Type B pancreatic cell (in vitro differentiated cells): Measurements from ENCODE around the gene AKAP10. TPM values are rescaled to one million over a fixed set of nuclear protein-coding genes. Genes with fewer than 3 reads are reported as not detected.
"Not testable (repeated sequence)": the region's sequence is repeated elsewhere in the genome, so short reads cannot be mapped to it uniquely, and the experiment has no call there.

Source experiments
- DNase-seq: peaks from one replicate; pipeline ENCODE4 v3.0.0; 2021; ENCODE audit warnings: mixed read lengths; ENCODE audit not compliant: unreplicated experiment; ENCODE audit errors: extremely low spot score
- H3K27ac Mint-ChIP-seq: 2 replicates; pipeline ENCODE4 v1.8.0; 2021; ENCODE audit warnings: mild to moderate bottlenecking, mixed read lengths
- H3K27me3 Mint-ChIP-seq: 2 replicates; pipeline ENCODE4 v1.8.0; 2021; ENCODE audit warnings: mixed read lengths
- H3K36me3 Mint-ChIP-seq: 2 replicates; pipeline ENCODE4 v1.8.0; 2021; ENCODE audit warnings: mixed read lengths
- H3K4me1 Mint-ChIP-seq: one replicate; pipeline ENCODE4 v1.8.0; 2021; ENCODE audit warnings: mixed read lengths; ENCODE audit not compliant: unreplicated experiment
- H3K4me3 Mint-ChIP-seq: 2 replicates; pipeline ENCODE4 v1.8.0; 2021; ENCODE audit warnings: mild to moderate bottlenecking, mixed read lengths
- H3K9me3 Mint-ChIP-seq: 2 replicates; pipeline ENCODE4 v1.8.0; 2021; ENCODE audit warnings: mixed read lengths
- CTCF ChIP-seq: fragments of 200-600 bp; sonication (generic); conservative IDR thresholded peaks from 2 replicates; pipeline ENCODE4 v1.5.0; 2021; ENCODE audit warnings: antibody characterized with exemption, mild to moderate bottlenecking
- total RNA-seq: library from RNA; stranded (reverse); gene quantifications from 2 replicates; pipeline ENCODE4 v1.2.1, GENCODE V29; 2021; ENCODE audit warnings: low replicate concordance

The AKAP10 gene
- total RNA-seq, 1 donor from 2014 or later, result 30.3 TPM

GRCh38 chr17:19867329-19868078 is 110.1 kb downstream of the AKAP10 start, which contains the start of gene ULK2:
ULK2 (minus strand) TSS chr17:19867936; CDS start chr17:19867417, 519 bp downstream.
- peak within 1 kb of the TSS; percentile 91 for H3K4me3 Mint-ChIP-seq
- peak; percentile 84 for DNase-seq
- peak within 1 kb of the TSS; percentile 80 for H3K27ac Mint-ChIP-seq
- peaks cover 16% of the 10 kb centered on the region for H3K4me1 Mint-ChIP-seq
- H3K27me3 Mint-ChIP-seq, result no peaks in the 10 kb centered on the region
- peak; percentile 31 for TF ChIP-seq CTCF
- no peaks in the 10 kb centered on the region for H3K9me3 Mint-ChIP-seq
- H3K36me3 Mint-ChIP-seq, result peaks cover 4% of the 10 kb centered on the region

- H3K27ac Mint-ChIP-seq, result peak overlapping the region; percentile 80
- H3K36me3 Mint-ChIP-seq, result peaks cover 4% of the 10 kb centered on the region
- peak; percentile 72 for DNase-seq
- H3K9me3 Mint-ChIP-seq, result no peaks in the 10 kb centered on the region
- TF ChIP-seq CTCF, result peak; percentile 43
- no peaks in the 10 kb centered on the region for H3K27me3 Mint-ChIP-seq
- peak overlapping the region; percentile 91 for H3K4me3 Mint-ChIP-seq
- H3K4me1 Mint-ChIP-seq, result peaks cover 16% of the 10 kb centered on the region
These were observed 110.6 kb downstream of the AKAP10 start for GRCh38 chr17:19867079-19867328.

GRCh38 chr17:19865021-19865420 is 112.6 kb downstream of the AKAP10 start:
- peaks cover 8% of the 10 kb centered on the region for H3K36me3 Mint-ChIP-seq
- no peaks in the 10 kb centered on the region for H3K9me3 Mint-ChIP-seq
- H3K4me1 Mint-ChIP-seq, result peaks cover 16% of the 10 kb centered on the region
- H3K27me3 Mint-ChIP-seq, result no peaks in the 10 kb centered on the region
- peak overlapping the region; percentile 19 for H3K4me3 Mint-ChIP-seq
- no peak for TF ChIP-seq CTCF
- no peak overlapping the region for H3K27ac Mint-ChIP-seq
- no peak for DNase-seq

- H3K9me3 Mint-ChIP-seq, H3K4me1 Mint-ChIP-seq, H3K4me3 Mint-ChIP-seq, H3K27ac Mint-ChIP-seq, H3K27me3 Mint-ChIP-seq: not testable (repeated sequence)
- peak; percentile 18 for DNase-seq
- peaks cover 20% of the 10 kb centered on the region for H3K36me3 Mint-ChIP-seq
These were observed 116.9 kb downstream of the AKAP10 start for GRCh38 chr17:19860647-19861177.

GRCh38 chr17:19857640-19858039 is 120.0 kb downstream of the AKAP10 start:
- Mint-ChIP-seq H3K36me3 (peaks cover 28% of the 10 kb centered on the region), H3K4me1 (no peaks in the 10 kb centered on the region), H3K4me3 (no peak overlapping the region), H3K27me3 (no peaks in the 10 kb centered on the region), H3K9me3 (no peaks in the 10 kb centered on the region), H3K27ac (no peak overlapping the region)
- no peak for DNase-seq
- TF ChIP-seq CTCF, result no peak

Other genes starting within 250 kb of the AKAP10 start
- 0.24 and 0.77 TPM in 2 replicates for gene ALDH3A1, start 229.5 kb downstream of the AKAP10 start, total RNA-seq
- gene ULK2, start 109.9 kb downstream of the AKAP10 start, total RNA-seq, result 16.7 and 25.7 TPM in 2 replicates
- 19.5 and 38.0 TPM in 2 replicates for gene SPECC1, start 31.5 kb upstream of the AKAP10 start, total RNA-seq